Measurements from ENCODE around the gene DPP6.

DPP6 gene

GRCh38 chr7:154509192-154509591 lies 457.0 kb downstream of the DPP6 start:
- ATAC-seq (no peak), DNase-seq (no peak)
- Mint-ChIP-seq H3K27me3 (peaks cover 2% of the 10 kb centered on the region), H3K27ac (no peak overlapping the region), H3K4me3 (no peak overlapping the region), H3K9me3 (peaks cover 3% of the 10 kb centered on the region), H3K4me1 (no peaks in the 10 kb centered on the region), H3K36me3 (ENCODE audit: low read depth) (no peaks in the 10 kb centered on the region)

DNA sequence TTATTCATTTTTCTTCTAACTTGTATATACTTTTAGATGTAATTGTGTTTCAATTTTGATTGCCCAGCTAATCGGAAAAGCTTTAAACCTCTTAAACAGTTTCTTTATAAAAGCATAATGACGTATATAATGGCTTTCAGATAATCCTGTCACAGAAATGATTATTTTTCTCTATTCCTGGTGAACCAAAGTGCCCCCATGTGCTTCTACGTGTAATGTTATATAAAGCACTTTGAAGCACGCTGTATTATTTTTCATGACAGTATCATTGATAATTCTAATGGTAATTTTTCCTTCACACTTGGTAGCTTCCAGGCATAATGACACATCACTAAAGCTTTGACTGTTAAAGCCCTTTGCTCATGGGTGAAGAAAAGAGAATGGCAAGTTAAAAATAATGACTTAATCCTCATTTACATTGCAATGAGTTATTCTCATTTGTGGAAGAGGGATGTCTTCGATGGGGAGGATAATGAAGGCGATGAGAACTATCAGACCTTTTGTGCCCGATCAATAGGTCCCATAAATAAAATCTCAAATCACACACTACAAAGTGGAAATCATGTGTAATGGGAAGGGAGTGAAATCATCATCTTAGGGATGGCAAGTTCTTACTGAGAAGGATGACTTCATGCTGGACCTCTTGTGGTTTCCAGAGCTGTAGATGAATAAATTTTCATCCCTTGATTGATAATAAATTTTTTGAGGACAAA lies 460.1 kb downstream of the DPP6 start:
- no peak for ATAC-seq
- peaks cover 3% of the 10 kb centered on the region for H3K9me3 Mint-ChIP-seq

GRCh38 chr7:154517768-154518167 lies 465.6 kb downstream of the DPP6 start:
- Mint-ChIP-seq H3K4me3 (no peak overlapping the region), H3K4me1 (no peaks in the 10 kb centered on the region), H3K9me3 (peaks cover 5% of the 10 kb centered on the region), H3K36me3 (ENCODE audit: low read depth) (no peaks in the 10 kb centered on the region), H3K27me3 (no peaks in the 10 kb centered on the region), H3K27ac (no peak overlapping the region)
- ATAC-seq (no peak), DNase-seq (no peak)

More for the DNA sequence above, 460.1 kb downstream of the DPP6 start:
- Mint-ChIP-seq H3K36me3 (ENCODE audit: low read depth) (no peaks in the 10 kb centered on the region), H3K27ac (no peak overlapping the region), H3K4me3 (no peak overlapping the region), H3K27me3 (peaks cover 2% of the 10 kb centered on the region), H3K4me1 (no peaks in the 10 kb centered on the region)
- no peak for DNase-seq

- DNase-seq: no peak
- Mint-ChIP-seq H3K27me3 (no peaks in the 10 kb centered on the region), H3K4me1 (no peaks in the 10 kb centered on the region), H3K27ac (no peak overlapping the region), H3K9me3 (peaks cover 5% of the 10 kb centered on the region), H3K36me3 (ENCODE audit: low read depth) (no peaks in the 10 kb centered on the region), H3K4me3 (no peak overlapping the region)
- no peak for ATAC-seq
Measured at GRCh38 chr7:154519229-154519628, 467.0 kb downstream of the DPP6 start.

GRCh38 chr7:154530136-154530535 lies 477.9 kb downstream of the DPP6 start:
- H3K4me3 Mint-ChIP-seq: no peak overlapping the region
- H3K36me3 Mint-ChIP-seq (ENCODE audit: low read depth): no peaks in the 10 kb centered on the region
- H3K9me3 Mint-ChIP-seq: peaks cover 11% of the 10 kb centered on the region
- DNase-seq (no peak), ATAC-seq (no peak)
- H3K27ac Mint-ChIP-seq: no peak overlapping the region
- H3K27me3 Mint-ChIP-seq: no peaks in the 10 kb centered on the region
- no peaks in the 10 kb centered on the region for H3K4me1 Mint-ChIP-seq

DNA sequence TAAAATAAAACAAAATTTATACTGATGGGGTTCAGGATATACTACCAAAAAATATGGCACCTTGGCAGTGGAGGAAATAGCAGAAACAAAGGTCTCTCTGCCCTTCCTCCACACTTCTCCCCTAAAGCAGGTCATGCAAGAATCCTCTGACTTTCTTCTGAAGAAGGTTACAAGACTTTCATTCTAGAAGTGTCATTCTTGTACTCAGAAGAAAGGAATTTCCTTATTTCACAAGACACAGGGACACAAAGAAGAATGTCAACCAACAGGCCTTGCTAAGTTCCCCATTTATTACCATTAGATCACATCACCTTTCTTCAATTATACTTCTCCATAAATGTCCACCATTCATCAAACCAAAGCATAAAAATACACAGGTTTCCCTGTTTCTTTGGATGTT lies 480.6 kb downstream of the DPP6 start:
- H3K27ac Mint-ChIP-seq: no peak overlapping the region
- H3K36me3 Mint-ChIP-seq (ENCODE audit: low read depth): no peaks in the 10 kb centered on the region
- H3K9me3 Mint-ChIP-seq: peaks cover 15% of the 10 kb centered on the region
- H3K4me1 Mint-ChIP-seq: no peaks in the 10 kb centered on the region
- ATAC-seq (no peak), DNase-seq (no peak)
- no peak overlapping the region for H3K4me3 Mint-ChIP-seq
- no peaks in the 10 kb centered on the region for H3K27me3 Mint-ChIP-seq

DNA sequence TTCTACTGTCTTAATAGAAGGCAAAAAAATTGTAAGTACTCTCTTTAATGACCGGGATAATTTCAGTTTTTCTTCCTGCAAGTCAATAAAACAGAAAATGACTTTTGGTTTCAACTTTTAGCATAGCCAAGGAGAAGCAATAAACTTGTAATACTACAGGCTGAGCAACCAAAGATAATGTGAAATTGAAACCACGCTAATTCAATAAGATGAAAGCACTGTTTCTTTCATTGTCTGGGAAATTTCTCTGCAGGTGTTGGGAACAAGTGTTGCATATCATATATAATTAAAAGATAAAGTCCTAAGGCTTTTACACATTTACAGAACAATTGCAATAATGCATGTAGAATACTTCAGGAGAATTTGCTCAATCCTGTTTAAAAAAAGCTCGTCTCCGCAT lies 488.4 kb downstream of the DPP6 start:
- Mint-ChIP-seq H3K4me3 (no peak overlapping the region), H3K4me1 (no peaks in the 10 kb centered on the region), H3K27me3 (no peaks in the 10 kb centered on the region), H3K27ac (no peak overlapping the region), H3K9me3 (peaks cover 10% of the 10 kb centered on the region), H3K36me3 (ENCODE audit: low read depth) (no peaks in the 10 kb centered on the region)
- no peak for DNase-seq
- ATAC-seq: no peak

GRCh38 chr7:154541606-154542005 lies 489.4 kb downstream of the DPP6 start:
- H3K4me3 Mint-ChIP-seq: no peak overlapping the region
- DNase-seq (no peak), ATAC-seq (no peak)
- no peak overlapping the region for H3K27ac Mint-ChIP-seq
- no peaks in the 10 kb centered on the region for H3K27me3 Mint-ChIP-seq
- no peaks in the 10 kb centered on the region for H3K4me1 Mint-ChIP-seq
- peaks cover 6% of the 10 kb centered on the region for H3K9me3 Mint-ChIP-seq
- no peaks in the 10 kb centered on the region for H3K36me3 Mint-ChIP-seq (ENCODE audit: low read depth)

- DNase-seq (no peak), ATAC-seq (no peak)
- Mint-ChIP-seq H3K27ac (no peak overlapping the region), H3K4me3 (no peak overlapping the region), H3K36me3 (ENCODE audit: low read depth) (no peaks in the 10 kb centered on the region), H3K27me3 (no peaks in the 10 kb centered on the region), H3K4me1 (no peaks in the 10 kb centered on the region), H3K9me3 (peaks cover 10% of the 10 kb centered on the region)
Measured at GRCh38 chr7:154546946-154547587, 494.9 kb downstream of the DPP6 start.

DNA sequence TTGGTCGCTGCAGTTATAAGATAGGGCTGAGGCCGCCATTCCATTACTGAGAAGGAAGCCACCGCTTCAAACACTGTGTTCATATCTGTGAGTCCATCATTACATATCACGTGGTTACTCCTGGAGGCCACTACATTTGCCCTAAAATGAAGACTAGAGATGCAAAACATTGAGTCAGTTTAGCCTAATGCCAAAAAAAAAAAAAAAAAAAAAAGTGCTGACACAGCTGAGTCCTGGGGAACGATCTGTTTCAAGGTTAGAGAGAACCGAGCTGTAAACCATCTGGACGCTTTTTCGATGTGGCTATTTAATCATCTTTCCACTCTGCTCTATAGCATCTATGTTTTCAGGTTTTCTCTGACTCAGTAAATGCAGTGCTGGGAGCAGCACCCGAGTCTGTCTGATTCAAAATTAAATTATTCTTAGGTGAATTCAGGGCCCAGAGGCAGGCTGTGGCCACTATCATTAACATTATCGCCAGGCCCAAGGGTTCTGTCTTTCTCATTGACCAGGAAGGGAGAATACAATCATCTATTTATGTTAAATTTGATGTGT lies 501.6 kb downstream of the DPP6 start:
- Mint-ChIP-seq H3K4me1 (no peaks in the 10 kb centered on the region), H3K27ac (no peak overlapping the region), H3K4me3 (no peak overlapping the region), H3K27me3 (no peaks in the 10 kb centered on the region), H3K36me3 (ENCODE audit: low read depth) (no peaks in the 10 kb centered on the region), H3K9me3 (peaks cover 8% of the 10 kb centered on the region)
- ATAC-seq (no peak), DNase-seq (no peak)

GRCh38 chr7:154559454-154559853 lies 507.3 kb downstream of the DPP6 start:
- H3K27me3 Mint-ChIP-seq: no peaks in the 10 kb centered on the region
- DNase-seq (no peak), ATAC-seq (no peak)
- H3K4me3 Mint-ChIP-seq: no peak overlapping the region
- no peak overlapping the region for H3K27ac Mint-ChIP-seq
- no peaks in the 10 kb centered on the region for H3K4me1 Mint-ChIP-seq
- H3K36me3 Mint-ChIP-seq (ENCODE audit: low read depth): no peaks in the 10 kb centered on the region
- no peaks in the 10 kb centered on the region for H3K9me3 Mint-ChIP-seq

- Mint-ChIP-seq H3K4me1 (no peaks in the 10 kb centered on the region), H3K4me3 (no peak overlapping the region), H3K36me3 (ENCODE audit: low read depth) (no peaks in the 10 kb centered on the region), H3K9me3 (no peaks in the 10 kb centered on the region), H3K27me3 (no peaks in the 10 kb centered on the region), H3K27ac (no peak overlapping the region)
- ATAC-seq: no peak
- DNase-seq: no peak
Measured at GRCh38 chr7:154564676-154565075, 512.5 kb downstream of the DPP6 start.

DNA sequence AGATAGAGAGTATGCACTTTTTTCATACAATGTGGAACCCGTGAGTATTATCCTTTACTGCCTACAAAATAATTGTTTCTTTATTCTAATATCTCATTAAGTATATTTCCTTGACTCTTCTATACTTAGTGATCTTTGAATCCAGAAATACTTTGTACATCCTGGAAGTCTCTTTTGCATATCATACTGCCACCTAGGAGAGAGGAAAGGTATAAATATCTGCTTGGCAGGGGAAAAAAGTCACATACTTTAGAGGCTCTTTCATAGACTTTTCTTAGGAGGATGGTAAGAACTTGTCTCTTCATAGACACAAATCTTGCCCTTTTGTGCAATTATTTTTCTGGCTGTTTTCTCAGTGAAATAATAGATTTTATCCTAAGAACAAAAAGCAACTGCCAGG lies 514.7 kb downstream of the DPP6 start:
- H3K4me3 Mint-ChIP-seq: no peak overlapping the region
- no peak for ATAC-seq
- H3K27me3 Mint-ChIP-seq: no peaks in the 10 kb centered on the region
- no peaks in the 10 kb centered on the region for H3K4me1 Mint-ChIP-seq
- no peaks in the 10 kb centered on the region for H3K36me3 Mint-ChIP-seq (ENCODE audit: low read depth)
- no peak for DNase-seq
- no peak overlapping the region for H3K27ac Mint-ChIP-seq
- H3K9me3 Mint-ChIP-seq: no peaks in the 10 kb centered on the region

DNA sequence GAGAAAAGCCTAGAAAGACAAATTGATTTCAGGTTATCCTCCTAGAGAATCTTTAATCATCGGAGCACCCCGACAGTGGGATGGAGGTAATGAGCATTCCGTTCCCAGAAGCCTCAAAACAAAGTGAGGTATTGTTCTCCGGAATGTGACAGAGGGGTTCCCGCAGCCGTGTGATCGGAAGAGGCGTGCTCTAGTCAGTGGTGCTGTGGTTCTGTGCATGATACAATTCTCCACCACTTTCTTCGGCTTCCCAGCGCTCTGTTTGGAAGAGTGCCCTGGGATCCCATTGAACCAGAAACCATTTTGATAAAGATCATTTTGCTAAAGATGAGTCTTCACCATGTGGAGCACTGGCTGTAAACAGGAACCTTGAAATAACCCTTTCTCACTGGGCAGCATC lies 516.1 kb downstream of the DPP6 start:
- Mint-ChIP-seq H3K27me3 (no peaks in the 10 kb centered on the region), H3K27ac (no peak overlapping the region), H3K36me3 (ENCODE audit: low read depth) (no peaks in the 10 kb centered on the region), H3K4me3 (no peak overlapping the region), H3K9me3 (peaks cover 1% of the 10 kb centered on the region), H3K4me1 (no peaks in the 10 kb centered on the region)
- ATAC-seq (no peak), DNase-seq (no peak)

DNA sequence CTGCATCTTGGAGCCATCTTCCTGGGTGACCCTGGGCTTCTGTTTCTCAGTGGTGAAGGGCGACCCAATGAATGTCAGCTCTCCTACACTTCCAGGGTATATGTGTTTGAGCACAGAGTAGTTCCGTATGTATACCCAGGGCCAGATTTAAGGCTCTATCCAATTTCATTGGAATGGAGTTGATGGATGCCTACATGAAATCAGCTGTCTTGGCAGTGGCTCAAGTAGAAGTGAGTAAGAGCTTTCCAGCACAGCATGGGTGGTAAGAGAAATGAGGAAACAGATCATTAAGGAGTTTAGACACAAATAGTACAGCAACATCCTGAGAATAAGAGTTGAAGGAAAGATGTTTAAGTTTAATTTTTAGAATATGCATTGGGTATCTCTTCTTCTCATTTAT lies 517.7 kb downstream of the DPP6 start:
- H3K36me3 Mint-ChIP-seq (ENCODE audit: low read depth): no peaks in the 10 kb centered on the region
- no peak overlapping the region for H3K4me3 Mint-ChIP-seq
- DNase-seq (no peak), ATAC-seq (no peak)
- no peaks in the 10 kb centered on the region for H3K27me3 Mint-ChIP-seq
- H3K4me1 Mint-ChIP-seq: no peaks in the 10 kb centered on the region
- no peak overlapping the region for H3K27ac Mint-ChIP-seq
- H3K9me3 Mint-ChIP-seq: peaks cover 4% of the 10 kb centered on the region

All from activated naive CD8-positive, alpha-beta T cell treated with anti-CD3 and anti-CD28 coated beads, Interleukin-2, amount 50 U/mL, for 24 hours (primary cell).